AML-193 (cell line): ENCODE results near the gene CTU2.

Experiments used
- DNase-seq, 2 experiments: peaks; one replicate each; lab custom pipeline; 2025; lab: John Stamatoyannopoulos, UW

CTU2 gene

GRCh38 chr16:88714420-88715302, 8.4 kb downstream of the CTU2 start:
- DNase-seq, result no peak

GRCh38 chr16:88715312-88716190, 9.2 kb downstream of the CTU2 start:
- no peak for DNase-seq

GRCh38 chr16:88716201-88716600, 9.9 kb downstream of the CTU2 start:
- no peak for DNase-seq

- no peak for DNase-seq
These were observed 10.3 kb downstream of the CTU2 start for GRCh38 chr16:88716601-88717001.

- DNase-seq, result no peak
These were observed 11.9 kb downstream of the CTU2 start for GRCh38 chr16:88718178-88718577.

- no peak for DNase-seq
These were observed 13.1 kb downstream of the CTU2 start for GRCh38 chr16:88719267-88719932.

- DNase-seq, result no peak
These were observed 13.6 kb downstream of the CTU2 start for GRCh38 chr16:88719933-88720296.

GRCh38 chr16:88720396-88720970, 14.2 kb downstream of the CTU2 start:
- DNase-seq, result no peak

GRCh38 chr16:88721236-88721635, 14.9 kb downstream of the CTU2 start:
- DNase-seq, result no peak

GRCh38 chr16:88721815-88722755, 15.8 kb downstream of the CTU2 start:
- no peak for DNase-seq

GRCh38 chr16:88722784-88723506, 16.6 kb downstream of the CTU2 start:
- no peak for DNase-seq

GRCh38 chr16:88723507-88723887, 17.2 kb downstream of the CTU2 start:
- no peak for DNase-seq

- no peak for DNase-seq
These were observed 17.6 kb downstream of the CTU2 start for GRCh38 chr16:88723911-88724310.

GRCh38 chr16:88724855-88725555, 18.7 kb downstream of the CTU2 start:
- no peak for DNase-seq

GRCh38 chr16:88725609-88726407, 19.5 kb downstream of the CTU2 start:
- DNase-seq, result no peak

GRCh38 chr16:88726408-88726749, 20.1 kb downstream of the CTU2 start:
- DNase-seq, result no peak

- no peak for DNase-seq
These were observed 20.7 kb downstream of the CTU2 start for GRCh38 chr16:88726981-88727380.

GRCh38 chr16:88727871-88728270, 21.6 kb downstream of the CTU2 start:
- DNase-seq, result no peak
